A549 (cell line): ENCODE data around the gene WDR19.

ENCODE experiments used
- GATA3 ChIP-seq: IDR thresholded peaks from 2 replicates; pipeline ENCODE4 v1.6.1; 2012; ENCODE audit warnings: borderline replicate concordance
- HOXA7 ChIP-seq: fragments of 250-450 bp; sonication (Bioruptor Pico); IDR thresholded peaks from 2 replicates; pipeline ENCODE4 v1.5.0; 2020; ENCODE audit warnings: mild to moderate bottlenecking, moderate library complexity
- RARB ChIP-seq: fragments of 250-450 bp; sonication (Bioruptor Pico); IDR thresholded peaks from 2 replicates; pipeline ENCODE4 v1.8.0; 2021; ENCODE audit warnings: mild to moderate bottlenecking, moderate library complexity
- TFCP2L1 ChIP-seq: fragments of 250-450 bp; sonication (Bioruptor Pico); IDR thresholded peaks from 2 replicates; pipeline ENCODE4 v1.5.0; 2021; ENCODE audit warnings: mild to moderate bottlenecking
- TF ChIP-seq, protein P1 (sequence below): fragments of >200 bp; sonication (Bioruptor Twin); formaldehyde crosslinking; IDR thresholded peaks from 3 replicates; pipeline ENCODE4 v1.5.1; 2016
- TF ChIP-seq, protein P2 (sequence below): fragments of 200-600 bp; sonication (generic); IDR thresholded peaks from 2 replicates; pipeline ENCODE4 v1.6.1; 2016; ENCODE audit warnings: antibody characterized with exemption, mild to moderate bottlenecking, moderate library complexity

DNA sequence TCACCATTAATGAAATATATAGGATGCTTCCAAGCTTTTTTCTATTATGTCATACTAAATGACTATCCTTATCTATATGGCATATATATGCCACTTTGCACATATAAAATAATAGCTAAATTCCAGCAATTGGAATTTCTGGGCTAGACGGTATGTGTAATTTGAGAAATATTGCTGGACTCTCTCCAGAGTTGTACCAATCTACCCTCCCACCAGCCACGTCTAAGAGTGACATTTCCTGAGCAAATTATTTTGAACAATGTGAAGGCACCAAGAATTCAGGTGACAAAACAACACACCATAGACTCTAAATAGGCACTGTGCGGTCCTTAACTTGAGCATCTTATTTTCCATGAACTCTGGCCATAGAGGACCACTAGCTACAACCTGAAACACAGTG lies 121.5 kb downstream of the WDR19 start:
- TF ChIP-seq, protein P1, sequence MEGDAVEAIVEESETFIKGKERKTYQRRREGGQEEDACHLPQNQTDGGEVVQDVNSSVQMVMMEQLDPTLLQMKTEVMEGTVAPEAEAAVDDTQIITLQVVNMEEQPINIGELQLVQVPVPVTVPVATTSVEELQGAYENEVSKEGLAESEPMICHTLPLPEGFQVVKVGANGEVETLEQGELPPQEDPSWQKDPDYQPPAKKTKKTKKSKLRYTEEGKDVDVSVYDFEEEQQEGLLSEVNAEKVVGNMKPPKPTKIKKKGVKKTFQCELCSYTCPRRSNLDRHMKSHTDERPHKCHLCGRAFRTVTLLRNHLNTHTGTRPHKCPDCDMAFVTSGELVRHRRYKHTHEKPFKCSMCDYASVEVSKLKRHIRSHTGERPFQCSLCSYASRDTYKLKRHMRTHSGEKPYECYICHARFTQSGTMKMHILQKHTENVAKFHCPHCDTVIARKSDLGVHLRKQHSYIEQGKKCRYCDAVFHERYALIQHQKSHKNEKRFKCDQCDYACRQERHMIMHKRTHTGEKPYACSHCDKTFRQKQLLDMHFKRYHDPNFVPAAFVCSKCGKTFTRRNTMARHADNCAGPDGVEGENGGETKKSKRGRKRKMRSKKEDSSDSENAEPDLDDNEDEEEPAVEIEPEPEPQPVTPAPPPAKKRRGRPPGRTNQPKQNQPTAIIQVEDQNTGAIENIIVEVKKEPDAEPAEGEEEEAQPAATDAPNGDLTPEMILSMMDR: no peak
- TF ChIP-seq TFCP2L1 (CRISPR knock-in tag) (no peak), GATA3 (no peak), RARB (no peak), HOXA7 (CRISPR knock-in tag) (no peak)
- TF ChIP-seq, protein P2, sequence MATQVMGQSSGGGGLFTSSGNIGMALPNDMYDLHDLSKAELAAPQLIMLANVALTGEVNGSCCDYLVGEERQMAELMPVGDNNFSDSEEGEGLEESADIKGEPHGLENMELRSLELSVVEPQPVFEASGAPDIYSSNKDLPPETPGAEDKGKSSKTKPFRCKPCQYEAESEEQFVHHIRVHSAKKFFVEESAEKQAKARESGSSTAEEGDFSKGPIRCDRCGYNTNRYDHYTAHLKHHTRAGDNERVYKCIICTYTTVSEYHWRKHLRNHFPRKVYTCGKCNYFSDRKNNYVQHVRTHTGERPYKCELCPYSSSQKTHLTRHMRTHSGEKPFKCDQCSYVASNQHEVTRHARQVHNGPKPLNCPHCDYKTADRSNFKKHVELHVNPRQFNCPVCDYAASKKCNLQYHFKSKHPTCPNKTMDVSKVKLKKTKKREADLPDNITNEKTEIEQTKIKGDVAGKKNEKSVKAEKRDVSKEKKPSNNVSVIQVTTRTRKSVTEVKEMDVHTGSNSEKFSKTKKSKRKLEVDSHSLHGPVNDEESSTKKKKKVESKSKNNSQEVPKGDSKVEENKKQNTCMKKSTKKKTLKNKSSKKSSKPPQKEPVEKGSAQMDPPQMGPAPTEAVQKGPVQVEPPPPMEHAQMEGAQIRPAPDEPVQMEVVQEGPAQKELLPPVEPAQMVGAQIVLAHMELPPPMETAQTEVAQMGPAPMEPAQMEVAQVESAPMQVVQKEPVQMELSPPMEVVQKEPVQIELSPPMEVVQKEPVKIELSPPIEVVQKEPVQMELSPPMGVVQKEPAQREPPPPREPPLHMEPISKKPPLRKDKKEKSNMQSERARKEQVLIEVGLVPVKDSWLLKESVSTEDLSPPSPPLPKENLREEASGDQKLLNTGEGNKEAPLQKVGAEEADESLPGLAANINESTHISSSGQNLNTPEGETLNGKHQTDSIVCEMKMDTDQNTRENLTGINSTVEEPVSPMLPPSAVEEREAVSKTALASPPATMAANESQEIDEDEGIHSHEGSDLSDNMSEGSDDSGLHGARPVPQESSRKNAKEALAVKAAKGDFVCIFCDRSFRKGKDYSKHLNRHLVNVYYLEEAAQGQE: no peak
